Astrocyte (in vitro differentiated cells and primary cell): ENCODE data around the gene DPH2. TPM values are rescaled to one million over a fixed set of nuclear protein-coding genes. Genes with fewer than 3 reads are reported as not detected.

Experiments
- DNase-seq: peaks from one replicate; pipeline ENCODE4 v3.0.0-alpha.2; 2010; ENCODE audit warnings: low read depth
- FAIRE-seq: peaks from 2 replicates; lab custom pipeline; 2011; peaks lifted over from hg19 to GRCh38; lab: Jason Lieb, UNC
- H2AFZ ChIP-seq: 2 replicates; pipeline ENCODE4 v1.6.0; 2012; ENCODE audit warnings: low read depth, low read length, inconsistent platforms
- H3K27ac ChIP-seq: 2 replicates; pipeline ENCODE4 v1.5.1; 2011; ENCODE audit warnings: low read depth, low read length, inconsistent platforms
- H3K27me3 ChIP-seq: 2 replicates; pipeline ENCODE4 v1.6.0; 2011; ENCODE audit warnings: low read length, inconsistent platforms; ENCODE audit not compliant: insufficient read depth
- H3K36me3 ChIP-seq: 2 replicates; pipeline ENCODE4 v1.5.1; 2011; ENCODE audit warnings: low read length, inconsistent platforms; ENCODE audit not compliant: insufficient read depth
- H3K4me1 ChIP-seq: 2 replicates; pipeline ENCODE4 v1.5.1; 2011; ENCODE audit warnings: low read length, inconsistent platforms; ENCODE audit not compliant: insufficient read depth
- H3K4me2 ChIP-seq: 2 replicates; pipeline ENCODE4 v1.6.0; 2012; ENCODE audit warnings: low read length, inconsistent platforms
- H3K4me3 ChIP-seq: 2 replicates; pipeline ENCODE4 v1.5.1; 2011; ENCODE audit warnings: low read depth, mild to moderate bottlenecking, low read length, inconsistent platforms; ENCODE audit not compliant: insufficient read depth
- H3K79me2 ChIP-seq: 2 replicates; pipeline ENCODE4 v1.6.0; 2012; ENCODE audit warnings: mild to moderate bottlenecking, low read length, inconsistent platforms; ENCODE audit not compliant: insufficient read depth
- H3K9ac ChIP-seq: 2 replicates; pipeline ENCODE4 v1.6.0; 2012; ENCODE audit warnings: mild to moderate bottlenecking, low read length, inconsistent platforms
- H3K9me3 ChIP-seq: 2 replicates; pipeline ENCODE4 v1.5.1; 2012; ENCODE audit warnings: low read depth, mild to moderate bottlenecking, low read length, inconsistent platforms; ENCODE audit not compliant: insufficient read depth
- H4K20me1 ChIP-seq: 2 replicates; pipeline ENCODE4 v1.6.0; 2012; ENCODE audit warnings: low read length, inconsistent platforms; ENCODE audit not compliant: insufficient read depth
- H3K27ac Mint-ChIP-seq: one replicate; pipeline ENCODE4 v1.8.0; 2021; ENCODE audit warnings: mild to moderate bottlenecking, mixed read lengths; ENCODE audit not compliant: unreplicated experiment
- H3K27me3 Mint-ChIP-seq: one replicate; pipeline ENCODE4 v1.8.0; 2021; ENCODE audit warnings: low read depth, mixed read lengths; ENCODE audit not compliant: unreplicated experiment
- H3K36me3 Mint-ChIP-seq: one replicate; pipeline ENCODE4 v1.8.0; 2021; ENCODE audit warnings: low read depth, mixed read lengths; ENCODE audit not compliant: unreplicated experiment
- H3K4me1 Mint-ChIP-seq: one replicate; pipeline ENCODE4 v1.8.0; 2021; ENCODE audit warnings: low read depth, mixed read lengths; ENCODE audit not compliant: unreplicated experiment
- H3K4me3 Mint-ChIP-seq: one replicate; pipeline ENCODE4 v1.8.0; 2021; ENCODE audit warnings: mild to moderate bottlenecking, moderate library complexity, mixed read lengths; ENCODE audit not compliant: unreplicated experiment
- H3K9me3 Mint-ChIP-seq: one replicate; pipeline ENCODE4 v1.8.0; 2021; ENCODE audit warnings: mild to moderate bottlenecking, mixed read lengths; ENCODE audit not compliant: unreplicated experiment
- CTCF ChIP-seq: IDR thresholded peaks from 2 replicates; pipeline ENCODE4 v1.5.1; 2011; ENCODE audit warnings: low read depth, mild to moderate bottlenecking, inconsistent platforms, low read length, moderate library complexity; ENCODE audit not compliant: insufficient read depth
- EZH2 ChIP-seq: IDR thresholded peaks from 2 replicates; pipeline ENCODE4 v1.6.1; 2012; ENCODE audit warnings: mild to moderate bottlenecking, low read length, inconsistent platforms; ENCODE audit not compliant: insufficient read depth
- total RNA-seq: library from RNA; stranded (reverse); gene quantifications from 2 replicates; pipeline ENCODE4 v1.2.1, GENCODE V29; 2021

DPH2 gene
- total RNA-seq, 1 donor from 2014 or later, result 31.6 TPM

- TF ChIP-seq CTCF (no peak), EZH2 (no peak)
- peak within 1 kb of the TSS; percentile 61 for H3K4me3 Mint-ChIP-seq
- peaks cover 13% of the 10 kb centered on the region for H3K36me3 Mint-ChIP-seq
- Histone ChIP-seq H3K36me3 (no peaks in the 10 kb centered on the region), H3K79me2 (no peaks in the 10 kb centered on the region), H3K27me3 (no peaks in the 10 kb centered on the region), H3K9me3 (no peaks in the 10 kb centered on the region), H3K4me3 (peak within 1 kb of the TSS; percentile 15), H3K4me2 (peak within 1 kb of the TSS; percentile 85), H3K4me1 (peaks cover 27% of the 10 kb centered on the region), H3K27ac (no peak within 1 kb of the TSS), H4K20me1 (peaks cover 16% of the 10 kb centered on the region), H2AFZ (peak within 1 kb of the TSS; percentile 69), H3K9ac (peak within 1 kb of the TSS; percentile 64)
- H3K4me1 Mint-ChIP-seq, result peaks cover 18% of the 10 kb centered on the region
- H3K27me3 Mint-ChIP-seq, result peaks cover 9% of the 10 kb centered on the region
- DNase-seq, result no peak
- FAIRE-seq, result no peak
- peaks cover 5% of the 10 kb centered on the region for H3K9me3 Mint-ChIP-seq
- no peak within 1 kb of the TSS for H3K27ac Mint-ChIP-seq
These were observed 36.3 kb upstream of the DPH2 start, which contains the start of gene ARTN for GRCh38 chr1:43933386-43934100. Gene ARTN (plus strand): TSS chr1:43933801. CDS start chr1:43935657, 1,856 bp downstream.

- Mint-ChIP-seq H3K27ac (no peak overlapping the region), H3K4me1 (peaks cover 18% of the 10 kb centered on the region), H3K27me3 (peaks cover 12% of the 10 kb centered on the region), H3K36me3 (peaks cover 13% of the 10 kb centered on the region), H3K9me3 (peaks cover 5% of the 10 kb centered on the region), H3K4me3 (no peak overlapping the region)
- Histone ChIP-seq H3K36me3 (no peaks in the 10 kb centered on the region), H3K4me2 (peak overlapping the region; percentile 85), H3K79me2 (no peaks in the 10 kb centered on the region), H2AFZ (no peak overlapping the region), H3K27ac (no peak overlapping the region), H3K4me3 (no peak overlapping the region), H3K27me3 (no peaks in the 10 kb centered on the region), H3K9ac (peak overlapping the region; percentile 64), H4K20me1 (peaks cover 16% of the 10 kb centered on the region), H3K4me1 (peaks cover 27% of the 10 kb centered on the region), H3K9me3 (no peaks in the 10 kb centered on the region)
- TF ChIP-seq CTCF (peak; percentile 70), EZH2 (no peak)
- no peak for FAIRE-seq
- no peak for DNase-seq
These were observed 35.5 kb upstream of the DPH2 start for GRCh38 chr1:43934101-43934985.
